Activated naive CD4-positive, alpha-beta T cell treated with anti-CD3 and anti-CD28 coated beads for 36 hours (primary cell): ENCODE measurements around the gene KDM2B. TPM values are rescaled to one million over a fixed set of nuclear protein-coding genes. Genes with fewer than 3 reads are reported as not detected.

Source experiments
- CTCF ChIA-PET: fragments of 350-600 bp; sonication (Branson Sonifier 250); formaldehyde crosslinking; loops from one replicate; lab custom pipeline; 2021; ENCODE audit warnings: antibody characterized with exemption; lab: Charles Lee
- DNase-seq: peaks from one replicate; pipeline ENCODE4 v3.0.0-alpha.2; 2020
- H3K27ac Mint-ChIP-seq: one replicate; pipeline ENCODE4 v1.8.0; 2021; ENCODE audit warnings: mild to moderate bottlenecking, mixed read lengths
- H3K27me3 Mint-ChIP-seq: one replicate; pipeline ENCODE4 v1.8.0; 2021; ENCODE audit warnings: low read depth, mixed read lengths
- H3K36me3 Mint-ChIP-seq: one replicate; pipeline ENCODE4 v1.8.0; 2021; ENCODE audit warnings: low read depth, mixed read lengths
- H3K4me1 Mint-ChIP-seq: one replicate; pipeline ENCODE4 v1.8.0; 2021; ENCODE audit warnings: low read depth, mixed read lengths
- H3K4me3 Mint-ChIP-seq: one replicate; pipeline ENCODE4 v1.8.0; 2021; ENCODE audit warnings: mild to moderate bottlenecking, moderate library complexity, mixed read lengths
- H3K9me3 Mint-ChIP-seq: one replicate; pipeline ENCODE4 v1.8.0; 2021; ENCODE audit warnings: mixed read lengths
- intact Hi-C: fragments of 100-400 bp; cut with micrococcal nuclease; formaldehyde crosslinking; loops from one replicate; pipeline ENCODE4 v1.15.1; 2023
- total RNA-seq, 2 experiments: library from RNA; stranded (reverse); gene quantifications; one replicate each; pipeline ENCODE4 v1.2.3, GENCODE V29; 2021

The KDM2B gene
- total RNA-seq, 2 experiments from 2014 or later: 22.7 to 23.8 TPM

GRCh38 chr12:121519227-121519626 lies 61.6 kb downstream of the KDM2B start:
- Mint-ChIP-seq H3K27ac (no peak overlapping the region), H3K4me1 (peaks cover 4% of the 10 kb centered on the region), H3K36me3 (no peaks in the 10 kb centered on the region), H3K4me3 (no peak overlapping the region), H3K9me3 (no peaks in the 10 kb centered on the region), H3K27me3 (no peaks in the 10 kb centered on the region)
- no peak for DNase-seq
- intact Hi-C loops: no loop called here
- CTCF ChIA-PET: no interaction called here

GRCh38 chr12:121518656-121519055 lies 62.2 kb downstream of the KDM2B start:
- H3K27me3 Mint-ChIP-seq: no peaks in the 10 kb centered on the region
- no peaks in the 10 kb centered on the region for H3K36me3 Mint-ChIP-seq
- H3K4me3 Mint-ChIP-seq: no peak overlapping the region
- intact Hi-C loops: no loop called here
- H3K4me1 Mint-ChIP-seq: peaks cover 4% of the 10 kb centered on the region
- no peak for DNase-seq
- no peak overlapping the region for H3K27ac Mint-ChIP-seq
- H3K9me3 Mint-ChIP-seq: no peaks in the 10 kb centered on the region
- CTCF ChIA-PET: interaction anchor here (1.1 kb wide), 1 partner anchor 21 kb away, joined by 4 read pairs; no protein-coding TSS in a partner anchor

GRCh38 chr12:121516437-121517011 lies 64.3 kb downstream of the KDM2B start:
- no peak overlapping the region for H3K27ac Mint-ChIP-seq

GRCh38 chr12:121515615-121516014 lies 65.2 kb downstream of the KDM2B start:
- Mint-ChIP-seq H3K4me1 (peaks cover 4% of the 10 kb centered on the region), H3K27ac (no peak overlapping the region), H3K9me3 (no peaks in the 10 kb centered on the region), H3K36me3 (peaks cover 3% of the 10 kb centered on the region), H3K27me3 (no peaks in the 10 kb centered on the region), H3K4me3 (no peak overlapping the region)
- intact Hi-C loops: no loop called here
- CTCF ChIA-PET: no interaction called here
- no peak for DNase-seq

More at GRCh38 chr12:121516437-121517011, 64.3 kb downstream of the KDM2B start:
- H3K4me1 Mint-ChIP-seq: peaks cover 4% of the 10 kb centered on the region
- no peaks in the 10 kb centered on the region for H3K9me3 Mint-ChIP-seq
- H3K36me3 Mint-ChIP-seq: peaks cover 3% of the 10 kb centered on the region
- H3K27me3 Mint-ChIP-seq: no peaks in the 10 kb centered on the region
- no peak overlapping the region for H3K4me3 Mint-ChIP-seq
- intact Hi-C loops: no loop called here
- CTCF ChIA-PET: interaction anchor here (0.5 kb wide), 1 partner anchor 17 kb away, joined by 3 read pairs; no protein-coding TSS in a partner anchor
- no peak for DNase-seq

GRCh38 chr12:121514184-121514742 lies 66.6 kb downstream of the KDM2B start:
- Mint-ChIP-seq H3K27me3 (no peaks in the 10 kb centered on the region), H3K4me1 (peaks cover 4% of the 10 kb centered on the region), H3K9me3 (no peaks in the 10 kb centered on the region), H3K4me3 (no peak overlapping the region), H3K36me3 (peaks cover 5% of the 10 kb centered on the region), H3K27ac (peak overlapping the region; percentile 70)
- DNase-seq: no peak
- intact Hi-C loops: no loop called here
- CTCF ChIA-PET: interaction anchor here (0.6 kb wide), 1 partner anchor 23 kb away, joined by 3 read pairs; no protein-coding TSS in a partner anchor

GRCh38 chr12:121513464-121514183 lies 67.2 kb downstream of the KDM2B start:
- Mint-ChIP-seq H3K9me3 (no peaks in the 10 kb centered on the region), H3K36me3 (peaks cover 5% of the 10 kb centered on the region), H3K4me3 (no peak overlapping the region)

GRCh38 chr12:121512561-121512960 lies 68.3 kb downstream of the KDM2B start:
- CTCF ChIA-PET: no interaction called here
- Mint-ChIP-seq H3K27me3 (no peaks in the 10 kb centered on the region), H3K9me3 (no peaks in the 10 kb centered on the region), H3K27ac (no peak overlapping the region), H3K4me3 (no peak overlapping the region), H3K4me1 (peaks cover 4% of the 10 kb centered on the region), H3K36me3 (peaks cover 5% of the 10 kb centered on the region)
- DNase-seq: no peak
- intact Hi-C loops: no loop called here

More at GRCh38 chr12:121513464-121514183, 67.2 kb downstream of the KDM2B start:
- intact Hi-C loops: no loop called here
- H3K27me3 Mint-ChIP-seq: no peaks in the 10 kb centered on the region
- H3K4me1 Mint-ChIP-seq: peaks cover 4% of the 10 kb centered on the region
- CTCF ChIA-PET: interaction anchor here (0.6 kb wide), 1 partner anchor 23 kb away, joined by 3 read pairs; no protein-coding TSS in a partner anchor
- no peak for DNase-seq
- H3K27ac Mint-ChIP-seq: peak overlapping the region; percentile 70

- H3K4me1 Mint-ChIP-seq: peaks cover 4% of the 10 kb centered on the region
- no peaks in the 10 kb centered on the region for H3K27me3 Mint-ChIP-seq
- DNase-seq: no peak
- H3K4me3 Mint-ChIP-seq: no peak overlapping the region
- no peak overlapping the region for H3K27ac Mint-ChIP-seq
- no peaks in the 10 kb centered on the region for H3K9me3 Mint-ChIP-seq
- intact Hi-C loops: no loop called here
- H3K36me3 Mint-ChIP-seq: peaks cover 5% of the 10 kb centered on the region
- CTCF ChIA-PET: no interaction called here
These were observed 68.9 kb downstream of the KDM2B start for GRCh38 chr12:121511916-121512315.

GRCh38 chr12:121509339-121509738 lies 71.5 kb downstream of the KDM2B start:
- H3K4me3 Mint-ChIP-seq: no peak overlapping the region
- H3K27ac Mint-ChIP-seq: no peak overlapping the region
- H3K27me3 Mint-ChIP-seq: no peaks in the 10 kb centered on the region
- peaks cover under 1% of the 10 kb centered on the region for H3K4me1 Mint-ChIP-seq
- DNase-seq: no peak
- no peaks in the 10 kb centered on the region for H3K9me3 Mint-ChIP-seq
- CTCF ChIA-PET: interaction anchor here (0.6 kb wide), 1 partner anchor 12 kb away, joined by 3 read pairs; no protein-coding TSS in a partner anchor
- peaks cover 5% of the 10 kb centered on the region for H3K36me3 Mint-ChIP-seq
- intact Hi-C loops: no loop called here

- Mint-ChIP-seq H3K27me3 (no peaks in the 10 kb centered on the region), H3K4me3 (no peak overlapping the region), H3K36me3 (peaks cover 5% of the 10 kb centered on the region), H3K9me3 (no peaks in the 10 kb centered on the region), H3K4me1 (peaks cover 1% of the 10 kb centered on the region), H3K27ac (no peak overlapping the region)
- intact Hi-C loops: no loop called here
- CTCF ChIA-PET: interaction anchor here (0.6 to 1.0 kb wide), 4 partner anchors 8 to 170 kb away, joined by 3 to 4 read pairs (median 3); no protein-coding TSS in a partner anchor
- DNase-seq: no peak
These were observed 72.3 kb downstream of the KDM2B start for GRCh38 chr12:121508533-121508932.

GRCh38 chr12:121507984-121508383 lies 72.8 kb downstream of the KDM2B start:
- Mint-ChIP-seq H3K27ac (no peak overlapping the region), H3K4me3 (no peak overlapping the region), H3K36me3 (peaks cover 2% of the 10 kb centered on the region), H3K27me3 (no peaks in the 10 kb centered on the region), H3K4me1 (peaks cover 5% of the 10 kb centered on the region), H3K9me3 (no peaks in the 10 kb centered on the region)
- no peak for DNase-seq
- intact Hi-C loops: no loop called here
- CTCF ChIA-PET: interaction anchor here (0.7 to 1.0 kb wide), 2 partner anchors 14 to 171 kb away, joined by 3 read pairs; no protein-coding TSS in a partner anchor

- no peaks in the 10 kb centered on the region for H3K27me3 Mint-ChIP-seq
- intact Hi-C loops: no loop called here
- peaks cover 5% of the 10 kb centered on the region for H3K4me1 Mint-ChIP-seq
- no peak for DNase-seq
- H3K36me3 Mint-ChIP-seq: peaks cover 2% of the 10 kb centered on the region
- CTCF ChIA-PET: interaction anchor here (0.6 to 0.8 kb wide), 4 partner anchors 82 to 234 kb away, joined by 3 to 5 read pairs (median 4); no protein-coding TSS in a partner anchor
- no peak overlapping the region for H3K4me3 Mint-ChIP-seq
- no peak overlapping the region for H3K27ac Mint-ChIP-seq
- H3K9me3 Mint-ChIP-seq: no peaks in the 10 kb centered on the region
These were observed 73.6 kb downstream of the KDM2B start for GRCh38 chr12:121507245-121507644.
